ENCODE measurements around the gene TMEM94.

GRCh38 chr17:75496005-75496404 is 39.6 kb downstream of the TMEM94 start:
- TF ChIP-seq CTCF (IDR thresholded peaks at IDR 0.05 in 4 of 5, conservative IDR thresholded peaks at IDR 0.05 in 1 of 5), result no peak
- no peak for TF ChIP-seq POLR2A (IDR thresholded peaks at IDR 0.05)
